NCI-H748 treated with DMSO at 0.1 percent for 48 hours (cell line): ENCODE data around the gene CDKN1C.

Experiments used
- DNase-seq: peaks from one replicate; lab custom pipeline; 2025; lab: John Stamatoyannopoulos, UW

CDKN1C gene

GRCh38 chr11:2890466-2891294 lies 5.1 kb upstream of the CDKN1C start:
- DNase-seq, result no peak

- DNase-seq, result no peak
These were observed 4.0 kb upstream of the CDKN1C start for GRCh38 chr11:2889362-2890273.

DNA sequence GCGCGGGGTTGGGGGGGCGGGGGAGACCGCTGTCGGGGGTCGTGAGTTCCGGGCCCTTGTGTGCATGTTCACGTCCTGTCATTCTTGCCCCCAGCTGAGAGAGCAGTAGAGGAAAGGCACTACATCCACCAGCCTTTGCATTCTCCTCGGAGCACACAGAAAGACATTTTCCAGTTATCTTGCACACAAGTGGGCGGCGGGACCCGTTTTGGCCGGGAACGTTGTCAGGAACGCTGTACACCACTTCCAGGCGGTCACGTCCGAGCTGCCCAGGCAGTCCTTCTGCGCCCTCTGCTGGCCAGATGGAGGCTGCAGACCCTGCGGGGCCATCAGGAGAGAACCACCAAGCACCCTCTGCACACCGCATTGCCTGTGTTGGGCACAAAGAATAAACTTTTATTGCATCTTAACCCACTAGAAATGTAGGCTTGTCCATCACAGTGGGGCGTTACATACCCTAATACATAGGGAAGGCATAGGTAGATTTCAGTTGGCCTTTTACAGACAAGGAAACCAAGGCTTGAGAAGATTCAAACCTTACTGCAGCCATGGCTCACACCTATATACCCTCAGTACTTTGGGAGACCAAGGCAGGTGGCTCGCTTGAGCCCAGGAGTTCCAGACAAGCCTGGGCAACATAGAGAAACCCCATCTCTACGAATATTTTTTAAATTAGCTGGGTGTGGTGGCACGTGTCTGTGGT lies 2.8 kb upstream of the CDKN1C start:
- DNase-seq, result peak; percentile 69

DNA sequence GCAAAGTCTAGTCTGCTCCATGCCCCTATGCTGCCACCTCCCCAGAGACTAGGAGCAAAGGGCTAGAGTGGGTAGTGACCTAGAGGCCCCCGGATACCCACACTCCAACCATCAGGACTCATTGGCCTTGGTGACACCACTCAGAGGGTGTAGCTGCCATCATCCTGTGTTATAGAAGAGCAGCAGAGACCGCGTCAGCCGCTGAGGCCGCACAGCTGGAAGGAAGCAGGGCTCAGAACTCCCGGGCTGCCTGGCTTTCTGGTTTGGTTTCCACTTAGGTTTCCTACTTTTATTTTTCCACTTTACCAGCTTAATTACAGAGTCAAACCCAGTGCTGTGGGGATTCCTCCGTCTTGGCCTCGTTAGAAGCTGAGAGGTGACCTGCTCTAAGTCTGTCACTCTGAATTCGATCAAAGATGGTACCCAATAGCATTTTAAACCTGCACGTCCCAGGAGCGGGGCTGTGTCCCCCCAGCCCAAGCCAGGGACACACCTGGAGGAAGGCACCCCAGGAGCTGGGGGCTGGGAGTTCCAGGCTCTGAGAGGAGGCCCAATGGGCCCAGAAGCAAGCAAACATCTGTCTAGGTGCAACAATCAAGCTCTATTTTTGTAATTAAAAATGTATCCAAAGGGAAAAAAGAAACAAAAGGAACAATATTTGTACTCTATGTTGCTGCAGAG lies 2.1 kb upstream of the CDKN1C start:
- DNase-seq, result no peak

DNA sequence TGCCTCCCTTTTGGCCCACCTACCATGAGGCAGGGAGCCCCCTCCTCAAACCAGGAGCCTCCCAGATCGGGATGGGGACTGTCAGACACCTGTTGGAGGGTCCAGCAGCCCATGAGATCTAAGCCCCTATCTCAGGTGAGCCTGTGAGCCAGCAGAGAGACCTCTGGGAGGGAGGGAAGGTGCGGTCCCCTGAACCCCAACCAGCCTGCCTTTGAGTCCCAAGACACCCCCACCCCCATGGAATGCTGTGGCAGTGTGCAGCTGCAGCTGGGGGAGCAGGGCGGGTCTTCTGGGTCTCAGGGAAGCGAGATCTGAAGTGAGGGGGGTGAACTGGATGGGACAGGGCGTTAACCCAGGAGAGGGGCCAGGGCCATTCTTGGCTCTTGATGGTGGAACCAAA lies 1.4 kb upstream of the CDKN1C start:
- no peak for DNase-seq

DNA sequence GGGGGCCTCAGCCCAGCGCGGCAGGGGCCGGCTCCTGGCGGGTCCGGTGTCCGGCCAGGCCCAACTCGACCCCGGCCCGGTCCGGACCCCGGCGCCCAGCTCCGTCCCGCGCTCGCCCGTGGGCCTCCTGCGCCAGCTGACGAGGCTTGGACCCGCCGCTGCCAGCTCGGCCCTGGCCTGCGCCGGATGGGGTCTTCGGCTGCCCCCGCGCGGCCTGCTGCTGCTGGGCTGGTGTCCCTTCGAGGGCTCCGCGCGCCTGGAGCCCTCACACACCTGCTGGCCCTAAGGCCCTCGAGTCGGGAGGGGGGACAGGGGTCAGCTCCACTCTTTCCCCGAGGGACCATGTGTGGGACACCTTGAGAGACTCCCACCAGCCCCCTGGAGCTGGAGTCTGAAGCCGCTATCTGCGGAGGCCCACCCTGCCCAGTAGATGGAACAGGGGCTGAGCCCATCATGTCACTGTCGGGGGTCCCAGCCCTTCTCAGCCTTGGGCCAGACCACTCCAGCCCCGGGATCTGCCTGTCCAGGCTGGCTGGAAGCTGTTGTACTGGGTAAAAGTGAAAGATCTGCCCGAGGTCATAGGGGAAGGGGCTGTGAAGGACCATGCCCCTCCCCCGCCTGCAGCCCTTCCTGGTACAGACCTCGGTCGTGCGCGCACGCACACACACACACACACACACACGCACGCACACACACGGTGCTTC lies 768 bp upstream of the CDKN1C start:
- DNase-seq, result no peak

GRCh38 chr11:2885017-2885677 lies 428 bp downstream of the CDKN1C start:
- DNase-seq, result peak; percentile 40

DNA sequence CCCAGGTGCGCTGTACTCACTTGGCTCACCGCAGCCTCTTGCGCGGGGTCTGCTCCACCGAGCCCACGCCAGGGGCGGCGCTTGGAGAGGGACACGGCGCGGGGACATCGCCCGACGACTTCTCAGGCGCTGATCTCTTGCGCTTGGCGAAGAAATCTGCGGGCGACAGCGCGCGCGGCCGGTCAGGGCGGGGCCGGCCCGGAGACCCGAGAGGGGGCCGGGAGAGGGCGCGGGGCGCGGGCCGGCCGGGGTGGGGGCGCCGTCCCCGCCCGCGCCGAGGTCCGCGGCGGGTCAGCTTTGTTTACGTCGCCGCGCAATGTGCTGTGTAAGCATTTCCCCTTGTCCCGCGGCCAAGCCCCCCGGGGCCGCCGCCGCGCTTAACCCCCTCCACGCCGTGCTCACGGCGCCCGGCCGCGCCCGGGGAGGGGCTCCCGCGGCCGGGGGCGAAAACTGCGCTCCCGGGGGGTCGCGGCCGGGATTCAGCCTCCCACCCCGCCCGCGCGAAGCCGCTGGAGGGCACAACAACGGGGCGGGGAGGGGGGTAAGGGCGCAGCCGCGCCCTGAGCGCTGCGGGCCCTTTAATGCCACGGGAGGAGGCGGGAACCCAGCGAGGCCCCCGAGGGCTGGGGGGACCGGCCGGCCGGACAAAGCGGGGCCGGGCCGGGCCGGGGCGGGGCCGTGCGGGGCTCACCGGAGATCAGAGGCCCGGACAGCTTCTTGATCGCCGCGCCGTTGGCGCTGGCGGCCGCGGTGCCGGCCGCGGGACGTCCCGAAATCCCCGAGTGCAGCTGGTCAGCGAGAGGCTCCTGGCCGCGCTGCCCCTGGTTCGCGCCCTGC lies 1.4 kb downstream of the CDKN1C start:
- DNase-seq, result no peak

- no peak for DNase-seq
These were observed 2.0 kb downstream of the CDKN1C start for GRCh38 chr11:2883640-2883978.

DNA sequence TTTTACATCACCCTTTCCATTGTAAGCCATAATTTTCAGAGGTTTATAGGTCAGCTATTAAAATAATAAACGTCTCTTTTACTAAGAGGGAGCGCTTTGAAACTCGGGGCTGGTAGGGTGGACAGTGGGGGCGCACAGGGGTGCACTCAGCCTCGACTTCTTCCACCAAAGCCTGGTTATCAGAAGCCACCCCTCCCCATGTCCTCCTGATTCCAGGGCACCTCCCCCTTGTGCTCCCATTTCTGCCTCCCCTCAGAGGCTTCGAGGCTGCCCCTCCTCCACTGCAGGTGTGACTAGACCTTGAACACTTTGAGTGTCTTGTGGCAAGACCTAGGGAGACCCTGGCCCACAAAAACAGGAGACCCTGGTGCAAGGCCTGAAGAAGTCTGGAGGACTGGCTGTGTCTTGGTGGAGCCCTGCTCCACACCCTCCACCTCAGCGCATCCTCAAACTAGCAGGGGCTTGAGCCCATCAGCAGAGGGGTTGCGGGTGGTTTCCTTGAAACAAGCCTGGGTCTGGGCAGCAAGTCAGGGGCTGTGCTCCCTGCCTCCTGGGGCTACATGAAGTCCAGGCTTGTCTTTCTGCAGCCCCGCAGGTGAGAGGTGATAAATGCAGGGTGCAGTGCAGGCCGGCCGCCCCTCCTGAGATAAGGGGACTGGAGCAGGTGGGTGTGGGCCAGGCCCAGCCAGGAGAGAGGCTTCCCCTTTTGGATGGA lies 3.0 kb downstream of the CDKN1C start:
- DNase-seq, result no peak

DNA sequence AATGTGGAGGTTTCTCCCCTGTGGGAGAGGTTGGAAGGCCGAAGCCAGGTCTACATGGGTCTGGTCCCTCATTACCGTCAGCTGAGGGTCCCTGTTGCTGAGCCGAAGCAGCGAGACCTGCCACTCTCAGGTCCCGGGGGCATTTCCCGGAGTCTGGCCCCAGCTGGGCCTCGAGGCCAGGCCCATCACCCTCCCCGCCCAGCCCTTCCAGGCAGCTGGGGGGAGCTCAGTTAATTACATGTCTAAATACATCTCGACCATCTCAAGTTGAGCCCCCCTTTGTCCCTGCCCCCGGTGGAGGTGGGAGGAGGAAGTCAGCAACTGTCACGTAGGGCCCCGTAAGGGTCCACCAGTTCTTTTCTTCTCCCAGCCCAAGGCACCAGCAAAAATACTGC lies 3.6 kb downstream of the CDKN1C start:
- DNase-seq, result no peak

DNA sequence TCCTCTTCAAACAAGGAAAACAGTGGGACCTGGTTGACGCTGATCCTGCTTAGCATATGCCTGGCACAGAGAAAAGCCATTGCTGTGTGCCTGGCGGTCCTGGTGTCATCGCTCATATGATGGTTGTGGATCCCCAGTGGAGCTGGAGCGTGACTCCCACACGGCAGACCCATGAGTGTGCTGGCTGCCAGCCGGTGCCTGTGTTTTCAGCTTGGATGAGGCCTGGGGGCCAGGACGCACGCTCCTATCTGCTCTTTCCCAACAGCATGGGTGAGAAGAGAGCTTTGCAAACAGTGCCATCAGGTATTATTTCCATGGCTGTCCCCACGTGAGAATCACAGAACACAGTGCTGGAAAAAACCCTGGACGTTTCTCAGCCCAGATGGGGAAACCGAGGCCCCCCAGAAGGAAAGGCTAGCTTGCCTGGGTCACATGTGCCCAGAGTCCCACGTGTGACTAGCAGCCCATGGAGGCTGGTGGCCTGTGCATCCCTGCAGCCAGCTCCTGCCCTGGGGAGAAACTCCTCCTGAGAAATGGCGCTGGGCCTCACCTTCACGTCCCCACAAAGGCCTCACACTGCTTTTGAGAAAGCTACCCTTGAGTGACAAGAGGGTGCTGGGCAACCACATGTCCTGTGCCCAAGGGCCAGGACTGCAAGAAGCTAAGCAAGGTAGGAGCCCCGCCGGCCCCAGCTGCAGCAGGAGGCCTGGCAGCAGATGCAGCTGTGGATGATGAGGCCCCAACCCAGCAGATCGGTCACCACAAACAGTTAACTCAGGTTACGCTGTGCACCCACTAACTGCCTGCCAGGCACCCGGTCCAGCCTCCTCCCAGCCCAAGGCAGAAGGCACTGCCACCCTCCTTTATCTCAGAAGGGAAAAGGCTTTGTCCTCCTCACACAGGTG lies 4.2 kb downstream of the CDKN1C start:
- no peak for DNase-seq

- DNase-seq, result no peak
These were observed 4.9 kb downstream of the CDKN1C start for GRCh38 chr11:2880646-2881045.

GRCh38 chr11:2878782-2879181 lies 6.8 kb downstream of the CDKN1C start:
- DNase-seq, result no peak

- DNase-seq, result no peak
These were observed 8.1 kb downstream of the CDKN1C start for GRCh38 chr11:2877474-2877873.

- no peak for DNase-seq
These were observed 10.6 kb downstream of the CDKN1C start for GRCh38 chr11:2874963-2875362.

- DNase-seq, result no peak
These were observed 14.4 kb downstream of the CDKN1C start for GRCh38 chr11:2870969-2871680.

- no peak for DNase-seq
These were observed 15.1 kb downstream of the CDKN1C start for GRCh38 chr11:2870460-2870859.
